Iris pigment epithelial cell (primary cell): ENCODE results near the gene FAM149A.

ENCODE experiments used
- DNase-seq: peaks from one replicate; pipeline ENCODE4 v3.0.0-alpha.2; 2011; ENCODE audit warnings: low read depth

The FAM149A gene

GRCh38 chr4:186104114-186104889 is at the start of gene FAM149A:
FAM149A (plus strand) TSS chr4:186104704.
- peak; percentile 1 for DNase-seq

DNA sequence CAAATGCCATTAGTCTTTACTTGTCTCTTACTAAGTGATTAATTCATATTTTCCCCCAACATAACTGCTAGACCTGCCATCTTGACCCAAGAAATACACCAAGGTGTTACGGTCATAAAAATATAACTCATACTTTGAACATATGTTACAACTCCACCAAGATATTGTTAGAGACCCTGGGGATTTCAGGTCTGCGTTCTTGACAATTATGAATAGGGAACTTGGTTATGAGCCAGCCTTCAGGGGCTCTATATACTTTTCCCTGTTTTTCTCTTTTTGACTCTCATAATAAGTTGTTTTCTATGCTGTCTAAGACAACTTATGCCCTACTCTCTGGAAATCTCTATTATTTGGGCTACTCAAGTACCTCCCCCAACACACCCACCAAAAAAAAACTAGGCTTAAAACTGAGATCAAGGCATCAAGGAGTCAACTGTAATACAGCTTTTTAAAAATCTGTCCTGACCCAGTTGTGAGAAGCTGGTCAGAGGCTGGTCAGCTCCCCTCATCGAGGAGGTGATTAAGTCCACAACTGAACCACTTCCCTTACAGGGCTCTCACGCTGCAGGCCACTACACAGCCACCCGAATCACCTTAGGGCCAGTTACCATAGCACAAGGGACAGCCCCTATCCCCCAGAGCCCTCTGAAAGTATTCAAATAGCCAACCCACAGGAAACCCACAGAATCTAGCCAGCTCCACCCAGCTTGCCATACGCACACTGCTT is 46.1 kb upstream of the FAM149A start:
- DNase-seq, result no peak

GRCh38 chr4:186058980-186059316 is 45.6 kb upstream of the FAM149A start:
- DNase-seq, result no peak

DNA sequence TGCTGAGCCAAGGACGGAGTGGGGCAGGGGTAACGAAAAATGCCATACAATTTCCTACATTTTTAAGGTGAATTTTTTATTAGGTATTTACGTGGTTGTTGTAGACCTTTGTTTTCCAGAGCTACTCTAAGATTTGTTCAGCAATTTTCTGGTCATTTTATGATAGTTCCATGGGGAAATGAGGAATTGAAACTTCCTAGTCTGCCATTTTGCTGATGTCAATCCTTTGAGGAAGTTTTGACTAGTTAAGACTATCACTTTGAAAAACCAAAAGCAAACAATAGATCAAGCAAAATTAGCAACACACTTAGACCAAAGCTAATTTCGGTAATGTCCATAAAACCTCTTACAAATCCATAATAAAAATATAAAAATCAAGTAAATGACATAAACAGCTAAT is 42.6 kb upstream of the FAM149A start:
- no peak for DNase-seq

- peak; percentile 45 for DNase-seq
Observed at GRCh38 chr4:186067757-186068385, 36.6 kb upstream of the FAM149A start.

GRCh38 chr4:186068581-186069348 is 35.7 kb upstream of the FAM149A start, which contains the start of gene TLR3:
TLR3 (plus strand) TSS chr4:186069156; CDS start chr4:186076620, 7,464 bp downstream.
- DNase-seq, result peak; percentile 53

GRCh38 chr4:186069729-186070128 is 34.8 kb upstream of the FAM149A start:
- DNase-seq, result no peak

GRCh38 chr4:186072516-186072915 is 32.0 kb upstream of the FAM149A start:
- no peak for DNase-seq

GRCh38 chr4:186074189-186074588 is 30.3 kb upstream of the FAM149A start:
- DNase-seq, result no peak

DNA sequence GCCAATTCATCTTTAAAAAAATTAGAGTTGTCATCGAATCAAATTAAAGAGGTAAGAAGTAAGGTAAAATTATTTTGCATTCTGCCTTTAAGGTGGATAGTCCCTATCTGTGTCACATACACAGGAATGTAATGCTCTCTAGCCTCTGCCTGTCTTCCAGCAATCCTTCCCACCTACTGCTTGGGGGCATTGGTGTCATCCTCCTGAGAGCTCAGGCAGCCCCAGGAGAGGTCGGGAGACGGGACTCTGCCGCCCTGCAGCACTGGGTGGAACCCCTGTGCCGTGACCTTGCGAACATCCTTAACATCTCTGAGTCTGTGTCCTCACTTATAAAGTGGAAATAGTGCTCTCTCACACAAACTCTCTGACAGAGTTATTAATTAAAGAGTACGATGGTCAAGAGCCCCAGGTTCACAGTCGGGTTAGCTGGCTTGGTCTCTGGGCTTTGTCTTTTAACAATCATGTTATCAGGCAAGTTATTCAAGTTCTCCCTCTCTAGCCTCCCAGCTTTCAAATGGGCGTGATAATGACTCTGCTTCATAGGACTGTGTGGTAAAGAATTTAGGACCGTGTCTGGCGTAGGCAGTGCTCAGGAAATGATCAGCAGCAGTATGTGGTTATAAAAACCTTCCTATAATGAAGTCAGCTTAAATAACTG is 25.4 kb upstream of the FAM149A start:
- DNase-seq, result no peak

- no peak for DNase-seq
Observed at GRCh38 chr4:186079694-186080093, 24.8 kb upstream of the FAM149A start.

GRCh38 chr4:186081202-186081807 is 23.2 kb upstream of the FAM149A start:
- DNase-seq, result no peak

GRCh38 chr4:186082221-186082620 is 22.3 kb upstream of the FAM149A start:
- no peak for DNase-seq

DNA sequence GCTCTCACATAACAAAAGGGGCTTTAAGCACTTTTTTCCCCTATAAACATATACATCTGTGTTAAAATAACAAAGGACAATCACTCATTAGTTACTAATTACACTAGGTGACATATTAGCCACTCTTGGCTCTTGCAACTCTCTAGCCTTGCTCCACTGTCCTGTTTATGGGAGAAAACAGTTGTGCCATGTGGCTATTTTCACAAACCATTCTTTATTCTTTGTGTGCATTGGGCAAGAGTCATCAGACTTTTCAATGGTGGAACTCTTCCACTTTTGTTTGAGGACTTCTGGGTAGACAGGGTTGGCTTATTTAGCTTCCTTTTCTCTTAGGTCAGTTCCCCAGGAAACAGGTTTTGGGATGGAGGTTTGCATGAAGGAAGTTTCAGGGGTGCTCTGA is 16.0 kb upstream of the FAM149A start:
- DNase-seq, result no peak

- DNase-seq, result no peak
Observed at GRCh38 chr4:186092296-186092695, 12.2 kb upstream of the FAM149A start.

DNA sequence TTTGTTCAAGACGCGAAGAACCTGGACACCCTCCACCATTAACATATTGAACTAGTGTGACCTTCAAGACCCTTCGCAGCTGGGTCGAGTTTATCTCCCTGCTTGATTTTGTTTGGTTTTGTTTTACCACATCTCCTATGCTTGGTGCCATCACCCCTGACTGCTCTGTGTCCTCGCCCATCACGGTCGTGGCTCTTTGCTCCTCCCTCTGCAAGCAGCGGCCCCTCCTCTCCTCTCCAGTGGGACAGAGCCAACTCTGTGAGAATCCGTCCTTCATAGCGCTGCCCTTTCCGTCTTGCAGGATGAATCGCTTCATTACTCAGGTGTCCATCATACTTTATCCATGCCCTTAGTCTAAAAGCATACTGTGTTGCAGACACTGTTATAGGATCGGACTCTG is 9.1 kb upstream of the FAM149A start:
- DNase-seq, result no peak

DNA sequence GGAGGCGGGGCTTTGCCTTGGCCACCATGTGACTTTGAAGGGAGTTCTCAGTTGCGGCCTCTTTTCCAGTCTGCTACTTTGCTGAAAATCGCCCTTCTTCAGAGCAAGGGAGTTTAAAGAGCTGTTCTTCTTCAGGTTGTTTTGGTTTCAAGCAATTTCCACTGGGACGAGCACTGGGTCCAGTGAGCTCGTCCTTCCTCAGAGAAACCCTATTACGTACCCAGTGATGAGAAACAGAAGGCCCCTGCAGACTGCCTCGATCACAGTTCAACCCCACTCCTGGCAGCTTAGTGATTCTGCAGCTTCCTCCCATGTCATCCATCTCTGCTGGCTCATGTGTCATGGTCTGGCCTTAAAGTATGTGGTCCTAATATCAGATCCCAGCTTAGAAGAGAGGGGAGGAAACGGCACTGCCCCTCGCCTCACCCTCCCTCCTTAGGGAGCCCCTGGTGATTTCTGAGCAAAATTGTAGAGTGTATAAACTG is 7.8 kb upstream of the FAM149A start:
- no peak for DNase-seq

GRCh38 chr4:186097386-186097785 is 7.1 kb upstream of the FAM149A start:
- no peak for DNase-seq

- DNase-seq, result no peak
Observed at GRCh38 chr4:186102931-186103330, 1.6 kb upstream of the FAM149A start.

DNA sequence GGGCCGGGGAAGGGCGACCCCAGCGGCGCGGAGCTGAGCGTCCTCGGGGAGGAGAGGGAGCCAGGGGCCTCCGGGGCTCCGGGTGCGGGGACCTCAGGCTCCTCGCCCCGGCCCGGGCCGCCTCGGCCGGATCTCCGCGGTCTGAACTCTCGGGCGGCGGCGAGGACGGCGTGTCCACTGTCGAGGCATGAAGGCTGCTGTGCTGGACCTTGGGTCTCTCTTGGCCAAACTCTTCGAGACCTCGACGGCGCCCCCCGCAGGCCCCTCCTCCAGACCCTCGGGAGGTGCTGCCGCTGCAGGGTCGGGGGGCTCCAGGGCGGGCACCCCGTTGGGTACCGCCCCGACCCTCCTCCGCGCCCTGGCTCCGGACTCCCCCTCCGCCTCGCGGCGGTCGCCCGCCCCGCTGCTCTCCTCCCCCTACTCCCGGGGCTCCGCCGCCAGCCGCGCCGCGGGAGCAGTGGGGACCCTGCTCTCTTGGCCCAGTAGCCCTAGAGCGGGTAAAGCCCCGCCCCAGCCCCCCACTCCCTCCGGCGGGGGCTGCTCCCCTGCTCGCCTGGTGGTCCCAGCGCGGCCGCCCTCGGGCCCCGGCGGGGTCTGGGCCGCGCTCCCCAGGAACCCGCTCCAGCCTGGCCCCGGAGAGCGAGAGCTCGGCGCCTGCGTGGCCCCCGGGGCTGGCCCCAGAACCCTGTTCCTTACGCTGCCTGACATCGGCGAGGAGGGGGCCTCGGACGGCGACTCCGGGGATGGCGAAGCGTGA is 564 bp downstream of the FAM149A start:
- peak; percentile 6 for DNase-seq
